ENCODE results near the gene JOSD1.

DNA sequence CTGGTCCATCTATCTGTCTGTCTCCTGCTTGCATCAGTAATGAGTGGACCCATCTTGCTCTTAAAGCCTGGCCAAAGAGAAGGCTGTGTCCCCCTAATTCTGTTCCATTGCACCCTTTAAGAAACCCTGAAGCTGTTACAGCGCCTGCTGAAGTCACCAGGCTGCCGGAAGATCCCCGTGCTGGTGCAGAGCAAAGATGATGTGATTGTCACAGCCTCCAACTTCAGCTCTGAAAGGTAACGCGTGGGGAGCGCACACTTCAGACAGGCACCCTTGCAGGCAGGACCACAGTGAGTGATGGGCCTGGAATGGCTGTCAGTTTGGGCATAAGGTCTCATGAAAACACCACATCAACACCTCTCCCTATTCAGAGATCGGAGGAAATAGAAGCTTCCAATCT, 23.4 kb upstream of the JOSD1 start:
- TF ChIP-seq EZH2phosphoT487 (IDR thresholded peaks at IDR 0.05; ENCODE audit: low read length), result no peak
- TF ChIP-seq, protein P1, sequence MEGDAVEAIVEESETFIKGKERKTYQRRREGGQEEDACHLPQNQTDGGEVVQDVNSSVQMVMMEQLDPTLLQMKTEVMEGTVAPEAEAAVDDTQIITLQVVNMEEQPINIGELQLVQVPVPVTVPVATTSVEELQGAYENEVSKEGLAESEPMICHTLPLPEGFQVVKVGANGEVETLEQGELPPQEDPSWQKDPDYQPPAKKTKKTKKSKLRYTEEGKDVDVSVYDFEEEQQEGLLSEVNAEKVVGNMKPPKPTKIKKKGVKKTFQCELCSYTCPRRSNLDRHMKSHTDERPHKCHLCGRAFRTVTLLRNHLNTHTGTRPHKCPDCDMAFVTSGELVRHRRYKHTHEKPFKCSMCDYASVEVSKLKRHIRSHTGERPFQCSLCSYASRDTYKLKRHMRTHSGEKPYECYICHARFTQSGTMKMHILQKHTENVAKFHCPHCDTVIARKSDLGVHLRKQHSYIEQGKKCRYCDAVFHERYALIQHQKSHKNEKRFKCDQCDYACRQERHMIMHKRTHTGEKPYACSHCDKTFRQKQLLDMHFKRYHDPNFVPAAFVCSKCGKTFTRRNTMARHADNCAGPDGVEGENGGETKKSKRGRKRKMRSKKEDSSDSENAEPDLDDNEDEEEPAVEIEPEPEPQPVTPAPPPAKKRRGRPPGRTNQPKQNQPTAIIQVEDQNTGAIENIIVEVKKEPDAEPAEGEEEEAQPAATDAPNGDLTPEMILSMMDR (IDR thresholded peaks at IDR 0.05; ENCODE audit: low read length), result no peak
- no peak for TF ChIP-seq EZH2 (optimal IDR thresholded peaks at IDR 0.05; ENCODE audit: low read depth, low read length)

Measured in MM.1S (cell line).